GM21447 (cell line): ENCODE measurements around the gene ARHGAP36.

Source experiments
- ATAC-seq: cut with Tn5 transposase; IDR thresholded peaks from one replicate; pipeline ENCODE4 v1.9.1; 2021; ENCODE audit not compliant: unreplicated experiment

The ARHGAP36 gene

DNA sequence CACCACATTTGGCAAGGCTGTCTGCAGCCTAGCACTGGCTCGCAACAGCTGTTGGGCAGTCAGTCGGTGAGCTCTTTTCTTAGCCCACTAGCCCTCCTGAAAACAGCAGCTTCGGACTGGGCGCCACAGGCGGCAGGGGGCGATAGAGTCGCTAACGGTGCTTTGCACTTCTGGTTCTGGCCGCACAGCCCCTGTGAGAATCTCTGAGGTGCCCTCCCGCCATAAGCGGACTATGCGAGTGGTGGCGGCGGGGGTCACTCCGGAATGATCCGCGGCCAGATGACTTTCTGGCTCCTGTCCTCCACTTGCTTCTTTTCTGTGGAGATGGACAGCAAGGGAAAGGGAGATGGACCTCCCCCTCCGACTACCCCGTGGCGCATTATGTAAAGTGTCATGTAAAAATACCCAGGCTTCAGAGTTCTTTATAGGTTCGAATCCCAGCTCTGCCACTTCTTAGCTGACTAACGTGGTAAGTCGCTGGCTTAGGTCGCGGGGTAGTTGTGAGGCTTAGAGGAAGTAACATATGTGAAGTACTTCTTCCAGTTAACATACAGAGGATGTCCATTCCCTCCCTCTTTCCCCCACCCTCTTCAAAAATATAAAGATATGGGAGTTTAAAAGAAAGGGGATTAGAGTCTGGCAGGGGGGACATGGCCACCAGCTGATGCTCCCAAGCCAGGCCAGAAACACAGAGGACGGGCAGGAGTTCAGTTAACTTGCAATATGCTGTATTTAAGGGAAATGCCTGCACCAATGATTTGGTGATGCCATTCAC lies 11.0 kb downstream of the ARHGAP36 start:
- ATAC-seq: no peak

GRCh38 chrX:131072871-131073571 lies 14.9 kb downstream of the ARHGAP36 start:
- no peak for ATAC-seq

GRCh38 chrX:131073607-131074006 lies 15.5 kb downstream of the ARHGAP36 start:
- no peak for ATAC-seq

- no peak for ATAC-seq
Observed at GRCh38 chrX:131081772-131082740, 23.9 kb downstream of the ARHGAP36 start.

- no peak for ATAC-seq
Observed at GRCh38 chrX:131083510-131084142, 25.5 kb downstream of the ARHGAP36 start.

DNA sequence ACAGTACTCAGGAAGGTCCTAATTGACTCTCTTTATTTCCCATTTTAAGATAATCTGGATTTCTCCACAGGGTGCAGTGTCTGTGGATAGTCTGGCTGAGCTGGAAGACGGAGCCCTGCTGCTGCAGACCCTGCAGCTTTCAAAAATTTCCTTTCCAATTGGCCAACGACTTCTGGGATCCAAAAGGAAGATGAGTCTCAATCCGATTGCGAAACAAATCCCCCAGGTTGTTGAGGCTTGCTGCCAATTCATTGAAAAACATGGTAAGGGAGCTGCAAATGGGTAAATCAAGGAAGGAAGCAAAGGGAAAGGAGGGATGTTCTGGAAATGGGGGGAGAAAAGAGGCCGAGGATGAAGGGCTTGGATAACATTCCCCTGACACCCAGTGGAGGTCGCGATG lies 26.0 kb downstream of the ARHGAP36 start:
- ATAC-seq: no peak

- no peak for ATAC-seq
Observed at GRCh38 chrX:131136776-131137175, 78.6 kb downstream of the ARHGAP36 start.

DNA sequence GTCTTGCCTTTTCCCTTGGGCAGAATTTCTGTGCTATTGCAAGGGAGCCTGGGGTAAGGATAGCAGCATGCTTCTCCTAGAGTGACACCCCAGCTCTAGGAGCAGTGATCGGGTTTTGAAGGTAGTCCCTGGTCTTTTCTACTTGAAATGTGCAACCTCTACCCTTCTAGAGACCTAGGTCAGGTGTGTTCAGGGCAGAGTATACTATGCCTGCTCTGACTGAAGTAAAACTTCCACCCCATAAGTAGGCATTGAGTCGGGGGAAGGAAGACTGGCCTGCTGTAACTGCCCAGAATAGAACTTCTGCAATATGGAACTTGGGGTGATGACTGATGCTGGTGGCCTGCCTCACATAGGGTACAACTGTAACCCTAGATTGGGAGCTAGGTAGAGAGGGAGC lies 80.9 kb downstream of the ARHGAP36 start:
- no peak for ATAC-seq
